ENCODE results near the gene TAPBPL.

Gene TAPBPL

DNA sequence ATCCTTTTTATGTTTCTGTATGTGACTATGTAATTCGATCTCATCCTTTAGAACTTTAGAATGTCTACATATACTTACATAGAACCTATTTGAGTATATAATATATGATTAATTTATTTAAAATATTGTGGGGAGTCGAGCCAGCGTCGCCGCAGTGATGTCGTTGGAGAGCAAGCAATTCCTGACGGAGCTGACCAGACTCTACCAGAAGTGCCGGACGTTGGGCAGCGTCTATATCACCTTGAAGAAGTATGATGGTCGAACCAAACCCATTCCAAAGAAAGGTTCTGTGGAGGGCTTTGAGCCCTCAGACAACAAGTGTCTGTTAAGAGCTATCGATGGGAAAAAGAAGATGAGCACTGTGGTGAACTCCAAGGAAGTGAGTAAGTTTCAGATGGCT, 13.5 kb upstream of the TAPBPL start:
- no peak for DNase-seq

DNA sequence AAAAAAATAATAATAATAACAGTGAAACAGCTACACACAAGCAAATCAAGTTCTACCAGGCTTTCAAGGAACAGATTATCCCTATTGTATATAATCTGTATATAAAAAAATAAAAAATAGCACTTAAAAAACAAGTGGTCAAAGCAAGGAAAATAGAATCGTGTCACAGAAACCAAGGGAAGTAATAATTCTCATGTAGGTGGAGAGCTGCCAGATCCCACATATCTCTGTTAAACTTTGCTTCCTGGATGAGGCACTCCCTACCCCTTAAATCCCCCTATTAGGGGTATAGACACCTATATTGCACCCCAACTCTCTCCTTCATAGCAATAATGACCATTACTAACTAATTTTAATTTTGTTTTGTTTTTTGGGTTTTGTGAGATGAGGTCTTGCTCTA, 11.5 kb upstream of the TAPBPL start:
- DNase-seq: no peak

DNA sequence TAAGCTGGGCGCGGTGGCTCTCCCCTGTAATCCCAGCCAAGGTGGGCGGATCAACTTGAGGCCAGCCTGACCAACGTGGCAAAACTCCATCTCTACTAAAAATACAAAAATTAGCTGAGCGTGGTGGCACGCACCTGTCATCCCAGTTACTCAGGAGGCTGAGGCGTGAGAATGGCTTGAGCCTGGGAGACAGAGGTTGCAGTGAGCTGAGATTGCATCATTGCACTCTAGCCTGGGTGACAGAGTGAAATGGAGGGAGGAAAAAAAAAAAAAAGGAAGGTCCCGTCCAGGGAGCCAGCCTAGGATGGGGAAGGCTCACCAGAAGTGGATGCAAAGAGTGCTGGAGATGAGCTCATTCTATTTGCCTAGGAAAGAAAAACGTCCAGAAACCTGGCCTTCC, 9.0 kb upstream of the TAPBPL start:
- no peak for DNase-seq

GRCh38 chr12:6443361-6443983, 8.4 kb upstream of the TAPBPL start:
- no peak for DNase-seq

- no peak for DNase-seq
These were observed 7.8 kb upstream of the TAPBPL start for GRCh38 chr12:6444031-6444430.

GRCh38 chr12:6444704-6445688, 6.8 kb upstream of the TAPBPL start, which contains the start of gene CD27:
Gene CD27, plus strand, starts transcription at chr12:6444955. Its CDS starts 141 bp downstream, at chr12:6445096.
- no peak for DNase-seq

- DNase-seq: no peak
These were observed 1.6 kb upstream of the TAPBPL start for GRCh38 chr12:6450091-6450868.

- DNase-seq: no peak
These were observed 934 bp upstream of the TAPBPL start for GRCh38 chr12:6450869-6451347.

DNA sequence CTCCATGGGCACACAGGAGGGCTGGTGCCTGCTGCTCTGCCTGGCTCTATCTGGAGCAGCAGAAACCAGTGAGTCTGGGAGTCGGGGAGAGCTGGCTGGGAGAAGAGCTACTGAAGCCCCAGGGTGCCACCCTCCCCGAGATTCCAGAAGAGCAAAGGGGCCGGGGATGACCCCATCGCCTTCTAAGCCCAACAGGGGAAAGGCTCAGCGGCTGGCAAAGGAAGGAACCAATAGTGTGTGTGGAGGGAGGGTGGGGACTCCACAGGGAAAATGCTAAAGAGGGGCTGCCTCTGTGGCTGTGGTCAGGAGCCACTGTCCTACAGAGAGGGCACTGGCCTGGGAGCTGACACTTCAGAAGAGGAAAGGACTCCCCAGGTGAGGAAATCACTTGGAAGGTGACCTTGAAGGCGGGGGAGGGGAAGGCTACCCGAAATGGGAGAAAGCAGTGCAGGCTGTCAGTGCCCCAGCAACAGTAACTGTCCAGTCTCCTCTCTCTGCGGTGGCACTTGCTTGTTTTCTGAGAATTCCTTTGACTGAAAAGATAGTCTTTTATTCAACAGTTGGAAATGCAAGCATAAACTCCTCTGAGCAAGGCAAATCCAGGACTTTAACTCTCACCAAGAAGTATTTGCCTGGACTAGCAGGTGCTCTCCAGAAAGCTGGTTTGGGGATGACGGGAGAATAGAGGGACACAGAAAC, 552 bp downstream of the TAPBPL start:
- no peak for DNase-seq

DNA sequence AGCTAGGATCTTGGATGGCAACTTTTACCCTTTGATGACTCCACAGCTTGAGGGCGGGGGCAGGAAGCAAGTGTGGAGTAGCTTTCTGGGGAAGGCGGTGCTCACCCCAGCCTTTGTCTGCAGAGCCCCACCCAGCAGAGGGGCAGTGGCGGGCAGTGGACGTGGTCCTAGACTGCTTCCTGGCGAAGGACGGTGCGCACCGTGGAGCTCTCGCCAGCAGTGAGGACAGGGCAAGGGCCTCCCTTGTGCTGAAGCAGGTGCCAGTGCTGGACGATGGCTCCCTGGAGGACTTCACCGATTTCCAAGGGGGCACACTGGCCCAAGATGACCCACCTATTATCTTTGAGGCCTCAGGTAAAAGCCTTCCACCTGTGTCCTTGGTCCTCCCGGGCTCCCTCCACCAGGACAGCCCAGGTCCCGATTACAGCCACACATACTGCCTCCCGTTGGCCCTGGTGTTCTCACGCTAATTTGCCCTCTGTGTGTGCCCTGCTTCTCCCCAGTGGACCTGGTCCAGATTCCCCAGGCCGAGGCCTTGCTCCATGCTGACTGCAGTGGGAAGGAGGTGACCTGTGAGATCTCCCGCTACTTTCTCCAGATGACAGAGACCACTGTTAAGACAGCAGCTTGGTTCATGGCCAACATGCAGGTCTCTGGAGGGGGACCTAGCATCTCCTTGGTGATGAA, 1.2 kb downstream of the TAPBPL start:
- DNase-seq: no peak

DNA sequence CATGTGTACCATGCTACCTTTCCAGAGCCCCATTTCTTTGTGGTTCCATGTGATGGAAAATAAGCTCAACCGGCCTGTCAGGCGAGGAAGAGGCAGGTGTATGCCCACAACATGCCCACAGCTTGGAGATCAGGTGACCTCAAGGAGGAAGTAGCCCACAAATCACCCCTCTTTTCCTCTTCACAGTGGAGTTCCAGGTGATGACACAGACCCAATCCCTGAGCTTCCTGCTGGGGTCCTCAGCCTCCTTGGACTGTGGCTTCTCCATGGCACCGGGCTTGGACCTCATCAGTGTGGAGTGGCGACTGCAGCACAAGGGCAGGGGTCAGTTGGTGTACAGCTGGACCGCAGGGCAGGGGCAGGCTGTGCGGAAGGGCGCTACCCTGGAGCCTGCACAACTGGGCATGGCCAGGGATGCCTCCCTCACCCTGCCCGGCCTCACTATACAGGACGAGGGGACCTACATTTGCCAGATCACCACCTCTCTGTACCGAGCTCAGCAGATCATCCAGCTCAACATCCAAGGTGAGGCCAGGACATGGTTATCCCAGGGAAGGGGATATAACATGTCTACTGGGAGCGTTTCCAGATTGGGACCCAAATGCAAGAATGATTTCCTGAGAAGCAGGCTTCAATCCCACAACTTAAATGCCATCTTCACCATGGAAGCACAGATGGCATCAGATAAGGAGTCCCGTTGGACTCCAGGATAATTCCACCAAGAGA, 5.5 kb downstream of the TAPBPL start:
- no peak for DNase-seq

GRCh38 chr12:6458281-6459003, 6.6 kb downstream of the TAPBPL start:
- DNase-seq: no peak

- DNase-seq: no peak
These were observed 7.1 kb downstream of the TAPBPL start for GRCh38 chr12:6459004-6459337.

DNA sequence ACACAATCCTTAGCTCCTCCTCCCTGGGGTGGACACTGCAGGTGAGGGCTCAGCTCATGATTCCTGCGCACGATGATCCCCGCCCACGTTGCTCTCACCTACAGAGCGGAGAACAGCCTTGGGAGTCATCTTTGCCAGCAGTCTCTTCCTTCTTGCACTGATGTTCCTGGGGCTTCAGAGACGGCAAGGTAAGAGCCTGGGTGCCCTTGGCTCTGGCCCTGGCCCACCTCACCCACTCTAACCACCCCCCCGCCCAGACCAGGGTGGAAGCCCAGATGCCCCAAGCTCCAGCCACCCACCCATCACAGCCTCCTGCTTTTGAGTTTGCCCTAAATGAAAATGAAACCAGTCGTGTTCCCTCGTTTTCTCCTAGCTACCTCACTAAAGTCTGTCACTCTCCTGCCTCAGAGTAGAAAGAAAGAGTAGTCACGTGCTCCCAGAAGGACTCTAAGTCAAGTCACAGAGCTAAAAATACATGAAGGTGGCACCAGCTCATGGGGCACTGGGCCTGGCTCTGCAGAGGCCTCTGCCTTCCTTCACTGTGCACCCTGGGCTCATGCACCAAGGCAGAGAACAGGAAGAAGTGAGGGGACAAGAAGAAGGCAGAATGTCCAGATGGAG, 9.0 kb downstream of the TAPBPL start:
- DNase-seq: no peak

GRCh38 chr12:6461401-6462233, 9.8 kb downstream of the TAPBPL start:
- peak; percentile 71 for DNase-seq

GRCh38 chr12:6462234-6462995, 10.6 kb downstream of the TAPBPL start:
- no peak for DNase-seq

GRCh38 chr12:6463216-6463615, 11.4 kb downstream of the TAPBPL start:
- DNase-seq: no peak

DNA sequence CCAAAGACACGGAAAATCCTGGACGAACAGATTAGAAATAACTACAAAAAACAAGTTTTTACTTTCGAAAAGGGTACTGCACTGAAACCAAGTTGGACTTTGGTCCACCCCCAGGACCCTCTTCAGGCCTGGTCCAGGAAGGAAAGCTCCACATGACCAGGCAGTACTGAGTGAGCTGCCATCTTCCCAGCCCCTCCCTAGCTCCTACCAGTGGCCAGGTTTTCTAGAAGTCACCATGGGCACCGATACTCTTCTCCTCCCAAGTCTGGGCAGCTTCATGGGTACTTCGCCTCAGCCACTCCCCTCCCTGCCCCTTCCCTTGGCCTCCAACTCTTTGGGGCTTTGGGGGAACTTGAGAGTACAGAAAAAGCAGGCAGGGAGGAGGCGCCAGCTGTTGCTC, 12.0 kb downstream of the TAPBPL start:
- no peak for DNase-seq
